ENCODE results near the gene ATXN3L. TPM values are rescaled to one million over a fixed set of nuclear protein-coding genes. Genes with fewer than 3 reads are reported as not detected.

ATXN3L gene
- total RNA-seq, 6 donors from 2014 or later, result not detected

- no peak for TF ChIP-seq POLR2AphosphoS5 (IDR thresholded peaks at IDR 0.05)
- no peak for TF ChIP-seq EP300 (IDR thresholded peaks at IDR 0.05)
- TF ChIP-seq CTCF (IDR thresholded peaks at IDR 0.05), result no peak
- TF ChIP-seq POLR2A (IDR thresholded peaks at IDR 0.05), result no peak
- Histone ChIP-seq H3K9me3 (no peaks in the 10 kb centered on the region), H3K27me3 (no peaks in the 10 kb centered on the region), H3K27ac (no peak overlapping the region), H3K36me3 (no peaks in the 10 kb centered on the region), H3K4me3 (no peak overlapping the region), H3K4me1 (no peaks in the 10 kb centered on the region)
- DNase-seq (no peak), ATAC-seq (ENCODE audit: low FRiP score in 2 of 2) (no peak)
- 94 to 97% methylated on average over 6 of the region's 6 CpGs for WGBS, 2 donors
Measured at GRCh38 chrX:13317366-13317765, 2.5 kb downstream of the ATXN3L start.

GRCh38 chrX:13311560-13311959 is 8.3 kb downstream of the ATXN3L start:
- Histone ChIP-seq H3K27ac (no peak overlapping the region), H3K36me3 (no peaks in the 10 kb centered on the region), H3K9me3 (no peaks in the 10 kb centered on the region), H3K4me3 (no peak overlapping the region), H3K4me1 (no peaks in the 10 kb centered on the region), H3K27me3 (no peaks in the 10 kb centered on the region)
- ATAC-seq (ENCODE audit: low FRiP score in 2 of 2) (no peak), DNase-seq (no peak)
- TF ChIP-seq EP300 (IDR thresholded peaks at IDR 0.05), result no peak
- no peak for TF ChIP-seq POLR2AphosphoS5 (IDR thresholded peaks at IDR 0.05)
- TF ChIP-seq CTCF (IDR thresholded peaks at IDR 0.05), result no peak
- TF ChIP-seq POLR2A (IDR thresholded peaks at IDR 0.05), result no peak
- 88 to 96% methylated on average over 6 of the region's 6 CpGs for WGBS, 2 donors

- no peaks in the 10 kb centered on the region for H3K36me3 ChIP-seq
- no peaks in the 10 kb centered on the region for H3K4me1 ChIP-seq
- DNase-seq (no peak), ATAC-seq (ENCODE audit: low FRiP score in 2 of 2) (no peak)
- 87 to 93% methylated on average over 3 of the region's 3 CpGs for WGBS, 2 donors
- H3K27ac ChIP-seq, result no peak overlapping the region
- no peaks in the 10 kb centered on the region for H3K9me3 ChIP-seq
- no peaks in the 10 kb centered on the region for H3K27me3 ChIP-seq
- no peak overlapping the region for H3K4me3 ChIP-seq
- no peak for TF ChIP-seq POLR2A (IDR thresholded peaks at IDR 0.05)
- no peak for TF ChIP-seq POLR2AphosphoS5 (IDR thresholded peaks at IDR 0.05)
- no peak for TF ChIP-seq CTCF (IDR thresholded peaks at IDR 0.05)
- no peak for TF ChIP-seq EP300 (IDR thresholded peaks at IDR 0.05)
Measured at GRCh38 chrX:13309631-13310030, 10.2 kb downstream of the ATXN3L start.

GRCh38 chrX:13307041-13307440 is 12.8 kb downstream of the ATXN3L start:
- no peaks in the 10 kb centered on the region for H3K9me3 ChIP-seq
- no peak overlapping the region for H3K4me3 ChIP-seq
- DNase-seq (no peak), ATAC-seq (ENCODE audit: low FRiP score in 2 of 2) (no peak)
- H3K27me3 ChIP-seq, result no peaks in the 10 kb centered on the region
- TF ChIP-seq EP300 (IDR thresholded peaks at IDR 0.05) (no peak), CTCF (IDR thresholded peaks at IDR 0.05) (no peak), POLR2A (IDR thresholded peaks at IDR 0.05) (no peak), POLR2AphosphoS5 (IDR thresholded peaks at IDR 0.05) (no peak)
- no peaks in the 10 kb centered on the region for H3K36me3 ChIP-seq
- no peak overlapping the region for H3K27ac ChIP-seq
- no peaks in the 10 kb centered on the region for H3K4me1 ChIP-seq
- WGBS, 2 donors, result 88 to 100% methylated on average over 2 of the region's 2 CpGs

GRCh38 chrX:13305108-13305507 is 14.7 kb downstream of the ATXN3L start:
- Histone ChIP-seq H3K27me3 (no peaks in the 10 kb centered on the region), H3K36me3 (no peaks in the 10 kb centered on the region), H3K27ac (no peak overlapping the region), H3K4me3 (no peak overlapping the region), H3K9me3 (no peaks in the 10 kb centered on the region), H3K4me1 (no peaks in the 10 kb centered on the region)
- no peak for DNase-seq
- TF ChIP-seq POLR2AphosphoS5 (IDR thresholded peaks at IDR 0.05) (no peak), EP300 (IDR thresholded peaks at IDR 0.05) (no peak), POLR2A (IDR thresholded peaks at IDR 0.05) (no peak), CTCF (IDR thresholded peaks at IDR 0.05) (no peak)
- WGBS, 2 donors, result 57 to 82% methylated on average over 2 of the region's 2 CpGs
- no peak for ATAC-seq (ENCODE audit: low FRiP score in 2 of 2)

Measured in upper lobe of left lung (tissue), 6 donors.